Endothelial cell of umbilical vein (primary cell): Measurements from ENCODE around the gene EPS15.

Experiments
- MYC ChIP-seq: IDR thresholded peaks from one replicate; pipeline ENCODE4 v1.6.1; 2011; ENCODE audit warnings: mild to moderate bottlenecking, low read depth, low read length
- POLR2A ChIP-seq: IDR thresholded peaks from 2 replicates; pipeline ENCODE4 v1.6.1; 2012; ENCODE audit warnings: low read depth, mild to moderate bottlenecking, control low read depth, low read length
- POLR2AphosphoS5 ChIP-seq: IDR thresholded peaks from 2 replicates; pipeline ENCODE4 v1.6.1; 2012; ENCODE audit warnings: low read depth, mild to moderate bottlenecking, control low read depth, low read length, moderate library complexity; ENCODE audit not compliant: insufficient read depth
- TF ChIP-seq, protein P1 (sequence below), 2 donors: IDR thresholded peaks; 1 replicate in 1 of 2; 2 replicates in 1 of 2; pipeline ENCODE4 v1.5.1; 2011; ENCODE audit warnings: low read length in 2 of 2, mild to moderate bottlenecking in 2 of 2, moderate library complexity in 2 of 2, control low read depth in 1 of 2, inconsistent platforms in 1 of 2, low read depth in 1 of 2; ENCODE audit not compliant: insufficient read depth in 1 of 2; ENCODE audit errors: extremely low read depth in 1 of 2
- TF ChIP-seq, protein P2 (sequence below): IDR thresholded peaks from 2 replicates; pipeline ENCODE4 v1.6.1; 2011; ENCODE audit not compliant: insufficient read depth, insufficient read length

DNA sequence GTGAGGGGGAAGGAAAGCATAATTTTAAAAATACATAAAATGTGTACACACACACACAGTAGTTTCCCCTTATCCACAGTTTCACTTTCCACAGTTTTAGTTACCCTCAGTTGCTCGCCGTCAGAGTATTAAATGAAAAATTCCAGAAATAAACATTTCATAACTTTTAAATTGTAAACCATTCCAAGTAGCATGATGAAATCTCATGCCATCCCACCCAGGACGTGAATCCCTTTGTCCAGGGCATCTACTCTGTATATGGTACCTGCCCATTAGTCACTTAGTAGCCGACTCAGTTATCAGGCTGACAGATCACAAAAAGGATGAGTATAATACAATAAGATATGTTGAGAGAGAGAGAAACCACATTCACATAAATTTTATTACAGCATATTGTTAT lies 36.2 kb downstream of the EPS15 start:
- TF ChIP-seq, protein P1, sequence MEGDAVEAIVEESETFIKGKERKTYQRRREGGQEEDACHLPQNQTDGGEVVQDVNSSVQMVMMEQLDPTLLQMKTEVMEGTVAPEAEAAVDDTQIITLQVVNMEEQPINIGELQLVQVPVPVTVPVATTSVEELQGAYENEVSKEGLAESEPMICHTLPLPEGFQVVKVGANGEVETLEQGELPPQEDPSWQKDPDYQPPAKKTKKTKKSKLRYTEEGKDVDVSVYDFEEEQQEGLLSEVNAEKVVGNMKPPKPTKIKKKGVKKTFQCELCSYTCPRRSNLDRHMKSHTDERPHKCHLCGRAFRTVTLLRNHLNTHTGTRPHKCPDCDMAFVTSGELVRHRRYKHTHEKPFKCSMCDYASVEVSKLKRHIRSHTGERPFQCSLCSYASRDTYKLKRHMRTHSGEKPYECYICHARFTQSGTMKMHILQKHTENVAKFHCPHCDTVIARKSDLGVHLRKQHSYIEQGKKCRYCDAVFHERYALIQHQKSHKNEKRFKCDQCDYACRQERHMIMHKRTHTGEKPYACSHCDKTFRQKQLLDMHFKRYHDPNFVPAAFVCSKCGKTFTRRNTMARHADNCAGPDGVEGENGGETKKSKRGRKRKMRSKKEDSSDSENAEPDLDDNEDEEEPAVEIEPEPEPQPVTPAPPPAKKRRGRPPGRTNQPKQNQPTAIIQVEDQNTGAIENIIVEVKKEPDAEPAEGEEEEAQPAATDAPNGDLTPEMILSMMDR (IDR thresholded peaks at IDR 0.05; ENCODE audit: extremely low read depth in 1 of 2, insufficient read depth in 1 of 2, low read depth in 1 of 2, low read length in 2 of 2) = no peak
- TF ChIP-seq POLR2AphosphoS5 (no peak), MYC (no peak), POLR2A (no peak)
- TF ChIP-seq, protein P2, sequence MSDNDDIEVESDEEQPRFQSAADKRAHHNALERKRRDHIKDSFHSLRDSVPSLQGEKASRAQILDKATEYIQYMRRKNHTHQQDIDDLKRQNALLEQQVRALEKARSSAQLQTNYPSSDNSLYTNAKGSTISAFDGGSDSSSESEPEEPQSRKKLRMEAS = no peak
